ENCODE results near the gene NMS.
"Not testable (repeated sequence)": the region's sequence is repeated elsewhere in the genome, so short reads cannot be mapped to it uniquely, and the experiment has no call there.

The NMS gene

DNA sequence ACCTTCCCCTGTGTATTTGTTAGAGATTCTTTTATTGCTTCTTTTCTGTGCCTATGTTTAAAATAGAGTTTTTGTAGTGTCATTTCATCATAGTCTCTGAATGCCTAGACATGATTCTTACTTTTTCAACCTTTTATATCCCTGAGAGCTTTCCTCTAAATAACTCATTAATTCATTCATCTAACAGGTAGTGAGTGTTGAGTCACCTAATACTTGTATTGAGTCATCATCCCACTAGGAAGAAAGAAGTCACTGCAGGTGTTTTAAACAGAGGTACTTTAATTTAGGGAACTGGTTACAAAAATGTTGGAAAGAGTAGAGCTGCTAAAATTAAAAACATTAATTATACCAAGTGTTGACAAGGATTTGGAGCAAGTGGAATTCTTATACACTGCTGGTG, 18.5 kb upstream of the NMS start:
- no peak for DNase-seq (ENCODE audit: extremely low read depth, low read depth)
- TF ChIP-seq, protein P1, sequence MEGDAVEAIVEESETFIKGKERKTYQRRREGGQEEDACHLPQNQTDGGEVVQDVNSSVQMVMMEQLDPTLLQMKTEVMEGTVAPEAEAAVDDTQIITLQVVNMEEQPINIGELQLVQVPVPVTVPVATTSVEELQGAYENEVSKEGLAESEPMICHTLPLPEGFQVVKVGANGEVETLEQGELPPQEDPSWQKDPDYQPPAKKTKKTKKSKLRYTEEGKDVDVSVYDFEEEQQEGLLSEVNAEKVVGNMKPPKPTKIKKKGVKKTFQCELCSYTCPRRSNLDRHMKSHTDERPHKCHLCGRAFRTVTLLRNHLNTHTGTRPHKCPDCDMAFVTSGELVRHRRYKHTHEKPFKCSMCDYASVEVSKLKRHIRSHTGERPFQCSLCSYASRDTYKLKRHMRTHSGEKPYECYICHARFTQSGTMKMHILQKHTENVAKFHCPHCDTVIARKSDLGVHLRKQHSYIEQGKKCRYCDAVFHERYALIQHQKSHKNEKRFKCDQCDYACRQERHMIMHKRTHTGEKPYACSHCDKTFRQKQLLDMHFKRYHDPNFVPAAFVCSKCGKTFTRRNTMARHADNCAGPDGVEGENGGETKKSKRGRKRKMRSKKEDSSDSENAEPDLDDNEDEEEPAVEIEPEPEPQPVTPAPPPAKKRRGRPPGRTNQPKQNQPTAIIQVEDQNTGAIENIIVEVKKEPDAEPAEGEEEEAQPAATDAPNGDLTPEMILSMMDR (IDR thresholded peaks at IDR 0.05; ENCODE audit: low read depth, low read length) = no peak

DNA sequence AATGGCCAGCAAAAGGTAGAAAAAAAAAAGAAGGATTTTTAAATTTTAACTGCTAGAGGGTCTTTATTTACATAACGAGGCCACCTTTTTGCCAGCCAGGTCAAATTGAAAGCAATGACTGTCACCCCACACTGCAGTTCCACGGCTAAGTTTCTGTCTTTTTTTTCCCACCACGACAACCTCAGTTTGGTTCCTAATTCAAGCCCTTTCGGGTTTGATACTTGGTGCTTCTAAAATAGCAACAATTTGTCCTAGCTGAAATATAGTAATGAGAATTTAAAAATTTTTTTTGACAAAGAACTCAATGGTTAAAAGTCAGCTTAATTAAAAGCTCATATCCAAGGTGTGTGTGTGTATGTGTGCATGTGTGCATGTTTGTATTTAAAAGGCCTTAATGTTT, 16.4 kb upstream of the NMS start:
- no peak for DNase-seq (ENCODE audit: extremely low read depth, low read depth)
- TF ChIP-seq, protein P1 (IDR thresholded peaks at IDR 0.05; ENCODE audit: low read depth, low read length) = no peak

DNA sequence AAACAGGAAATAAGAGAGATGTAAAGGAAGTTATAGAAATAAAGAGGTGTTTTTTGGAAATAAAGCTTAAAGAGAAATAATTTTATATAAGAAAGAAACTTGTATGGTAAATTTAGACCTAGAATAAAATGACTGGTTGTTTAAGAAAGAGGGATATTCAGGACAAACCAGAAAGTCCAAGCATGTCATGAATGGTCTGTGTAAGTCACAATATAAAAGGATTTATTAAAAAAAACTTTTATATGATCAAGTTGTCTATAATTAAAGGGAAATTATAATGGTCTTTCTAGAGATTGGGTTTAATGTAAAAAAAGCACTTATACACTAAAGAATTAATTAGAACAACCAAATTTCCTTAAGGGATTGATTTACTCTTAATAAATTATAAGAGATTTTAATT, 13.9 kb upstream of the NMS start:
- not testable (repeated sequence) for DNase-seq (ENCODE audit: extremely low read depth, low read depth)

DNA sequence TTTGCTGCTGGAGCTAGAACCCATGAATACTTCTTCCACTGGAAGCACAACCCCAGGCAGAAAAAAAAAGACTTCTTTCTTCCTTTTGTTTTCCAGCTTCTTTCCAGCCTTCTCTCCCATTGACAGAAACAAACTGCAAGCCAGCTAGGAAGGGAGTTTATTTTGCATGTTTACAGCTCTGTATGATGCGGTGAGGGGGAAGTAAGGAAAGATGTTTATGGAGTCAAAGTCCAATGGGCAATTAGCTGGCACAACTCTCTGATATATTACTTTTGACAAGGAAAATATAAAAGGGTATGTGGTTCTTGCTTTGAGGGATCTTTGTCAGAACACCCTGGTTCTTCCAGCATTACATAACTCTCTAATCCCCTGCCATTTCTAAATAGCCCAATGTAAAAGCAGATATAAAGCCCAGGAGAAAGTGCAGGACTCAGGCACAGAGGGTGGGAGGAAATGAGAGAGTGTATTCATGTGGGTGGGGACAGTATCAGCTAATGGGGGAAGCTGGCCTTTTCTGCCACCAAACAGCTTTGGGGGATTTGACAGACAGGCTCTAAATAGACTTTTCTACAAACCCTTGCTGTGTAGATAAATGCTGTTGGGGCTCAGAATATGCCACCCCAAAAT, 9.3 kb upstream of the NMS start:
- TF ChIP-seq, protein P1 (IDR thresholded peaks at IDR 0.05; ENCODE audit: low read depth, low read length) = no peak
- DNase-seq (ENCODE audit: extremely low read depth, low read depth) = no peak

DNA sequence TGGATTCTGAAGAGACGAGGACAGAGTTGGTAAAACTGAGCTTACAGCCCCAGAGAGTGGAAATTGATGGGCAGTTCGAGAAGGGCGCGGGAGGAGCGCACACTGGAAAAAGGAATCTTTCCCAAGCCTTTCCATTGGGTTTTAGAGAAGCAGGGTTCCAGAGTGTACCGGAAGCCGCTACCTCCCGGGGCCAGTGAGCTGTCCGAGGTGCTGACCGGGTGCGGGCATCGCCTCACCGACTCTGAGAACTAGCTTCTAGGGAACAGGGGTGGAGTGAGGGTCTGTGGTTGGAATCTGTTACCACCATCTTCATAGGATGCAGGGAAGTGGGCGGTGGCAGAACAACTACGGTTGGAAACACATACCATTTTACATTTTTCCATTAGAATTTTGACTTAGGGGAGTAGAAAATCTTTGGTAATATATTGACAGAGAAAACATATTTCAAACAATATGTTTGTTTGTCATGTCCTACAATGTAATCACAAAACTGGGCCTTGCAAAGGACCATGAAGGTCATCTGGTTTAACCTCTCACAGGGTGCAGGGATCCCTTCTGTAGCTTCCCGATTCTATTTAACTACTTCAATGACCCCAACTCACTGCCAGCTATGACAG, 724 bp downstream of the NMS start:
- TF ChIP-seq, protein P1 (IDR thresholded peaks at IDR 0.05; ENCODE audit: low read depth, low read length) = no peak
- no peak for DNase-seq (ENCODE audit: extremely low read depth, low read depth)

DNA sequence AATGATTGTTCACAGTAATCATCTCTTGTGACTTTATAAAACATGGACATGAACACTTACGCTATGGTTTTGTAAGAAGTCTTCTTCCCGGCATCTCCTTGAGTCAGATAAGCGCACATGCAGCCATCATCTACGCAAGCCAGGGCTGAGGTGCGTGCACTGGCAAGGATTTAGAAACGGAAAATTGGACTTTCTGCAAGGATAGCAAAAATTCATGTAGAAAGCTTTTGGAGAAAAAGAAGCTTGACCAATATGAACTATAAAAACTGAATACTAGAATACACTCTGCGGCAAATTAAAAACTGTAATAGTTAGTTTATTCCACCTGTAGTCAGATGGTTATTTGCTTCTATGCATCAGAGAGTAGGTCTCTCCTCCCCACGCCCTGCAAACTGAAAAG, 6.3 kb downstream of the NMS start:
- TF ChIP-seq, protein P1 (IDR thresholded peaks at IDR 0.05; ENCODE audit: low read depth, low read length) = no peak

DNA sequence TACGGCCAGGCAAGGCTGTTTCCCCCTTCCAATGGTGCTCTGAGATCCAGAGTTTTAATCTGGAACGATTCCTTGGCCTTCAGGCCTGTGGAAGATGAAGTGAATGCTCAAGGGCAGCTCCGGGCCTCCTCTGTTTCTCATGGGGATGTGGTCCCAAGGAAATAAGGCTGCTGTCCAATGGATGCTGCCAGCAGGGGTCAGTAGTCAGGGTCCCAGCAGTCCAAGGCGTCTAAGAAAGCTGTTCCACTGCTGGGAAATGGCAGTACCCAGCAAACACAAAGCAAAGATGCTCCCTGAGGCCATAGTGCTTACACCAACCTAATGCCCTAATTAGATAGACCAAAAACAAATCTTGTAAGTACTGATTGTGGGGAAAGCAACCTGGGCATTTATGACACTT, 12.5 kb downstream of the NMS start:
- no peak for DNase-seq (ENCODE audit: extremely low read depth, low read depth)
- TF ChIP-seq, protein P1 (IDR thresholded peaks at IDR 0.05; ENCODE audit: low read depth, low read length) = no peak

More for the DNA sequence above, 6.3 kb downstream of the NMS start:
- DNase-seq (ENCODE audit: extremely low read depth, low read depth) = no peak

DNA sequence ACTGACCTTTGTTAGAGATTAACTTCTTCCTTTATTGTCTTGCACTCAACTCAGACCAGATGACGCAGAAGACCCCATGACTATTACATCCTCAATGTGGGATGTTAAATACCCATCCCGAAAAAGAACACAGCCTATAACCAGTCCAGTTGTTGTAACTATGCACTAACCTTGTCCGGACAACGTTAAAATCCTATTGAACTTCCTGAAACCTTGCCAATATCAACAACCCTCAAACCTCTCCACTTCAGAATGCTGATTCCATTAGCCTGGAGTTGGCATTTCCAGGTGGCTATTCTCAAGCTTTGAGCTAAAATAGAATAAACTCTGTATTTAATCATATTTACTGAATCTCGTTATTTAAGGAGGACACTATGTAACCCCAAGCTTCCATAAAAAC, 13.6 kb downstream of the NMS start:
- no peak for DNase-seq (ENCODE audit: extremely low read depth, low read depth)
- TF ChIP-seq, protein P1 (IDR thresholded peaks at IDR 0.05; ENCODE audit: low read depth, low read length) = no peak
